Measurements from ENCODE around the gene MED16. TPM values are rescaled to one million over a fixed set of nuclear protein-coding genes. Genes with fewer than 3 reads are reported as not detected.
A peak's percentile ranks its signal among the peaks of the same experiment; 100 is the strongest.

Gene MED16
- total and polyA plus RNA-seq, 2 of the 4 experiments (the other 2 are of a cell fraction) = 8.1 to 40.2 TPM

DNA sequence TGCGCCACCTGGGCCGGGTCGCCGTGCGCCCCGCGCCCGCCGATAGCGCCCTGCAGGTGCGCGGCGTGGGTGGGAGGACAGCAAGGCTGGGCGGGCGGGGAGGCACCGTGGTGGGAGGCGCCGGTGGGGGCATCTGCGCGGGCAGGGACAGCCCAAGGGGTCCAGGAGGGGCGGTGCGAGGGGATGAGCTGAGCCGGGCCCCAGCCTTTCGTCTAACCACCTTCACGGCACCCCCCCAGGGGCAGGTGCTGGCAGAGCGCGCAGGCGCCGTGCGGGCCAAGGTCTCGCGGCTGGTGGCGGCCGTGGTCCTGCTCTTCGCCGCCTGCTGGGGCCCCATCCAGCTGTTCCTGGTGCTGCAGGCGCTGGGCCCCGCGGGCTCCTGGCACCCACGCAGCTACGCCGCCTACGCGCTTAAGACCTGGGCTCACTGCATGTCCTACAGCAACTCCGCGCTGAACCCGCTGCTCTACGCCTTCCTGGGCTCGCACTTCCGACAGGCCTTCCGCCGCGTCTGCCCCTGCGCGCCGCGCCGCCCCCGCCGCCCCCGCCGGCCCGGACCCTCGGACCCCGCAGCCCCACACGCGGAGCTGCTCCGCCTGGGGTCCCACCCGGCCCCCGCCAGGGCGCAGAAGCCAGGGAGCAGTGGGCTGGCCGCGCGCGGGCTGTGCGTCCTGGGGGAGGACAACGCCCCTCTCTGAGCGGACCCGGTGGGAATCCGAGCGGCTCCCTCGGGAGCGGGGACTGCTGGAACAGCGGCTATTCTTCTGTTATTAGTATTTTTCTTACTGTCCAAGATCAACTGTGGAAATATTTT, 27.3 kb upstream of the MED16 start (continued):
- TF ChIP-seq CEBPB (IDR thresholded peaks at IDR 0.05; ENCODE audit: low read depth, low read length) = no peak

DNA sequence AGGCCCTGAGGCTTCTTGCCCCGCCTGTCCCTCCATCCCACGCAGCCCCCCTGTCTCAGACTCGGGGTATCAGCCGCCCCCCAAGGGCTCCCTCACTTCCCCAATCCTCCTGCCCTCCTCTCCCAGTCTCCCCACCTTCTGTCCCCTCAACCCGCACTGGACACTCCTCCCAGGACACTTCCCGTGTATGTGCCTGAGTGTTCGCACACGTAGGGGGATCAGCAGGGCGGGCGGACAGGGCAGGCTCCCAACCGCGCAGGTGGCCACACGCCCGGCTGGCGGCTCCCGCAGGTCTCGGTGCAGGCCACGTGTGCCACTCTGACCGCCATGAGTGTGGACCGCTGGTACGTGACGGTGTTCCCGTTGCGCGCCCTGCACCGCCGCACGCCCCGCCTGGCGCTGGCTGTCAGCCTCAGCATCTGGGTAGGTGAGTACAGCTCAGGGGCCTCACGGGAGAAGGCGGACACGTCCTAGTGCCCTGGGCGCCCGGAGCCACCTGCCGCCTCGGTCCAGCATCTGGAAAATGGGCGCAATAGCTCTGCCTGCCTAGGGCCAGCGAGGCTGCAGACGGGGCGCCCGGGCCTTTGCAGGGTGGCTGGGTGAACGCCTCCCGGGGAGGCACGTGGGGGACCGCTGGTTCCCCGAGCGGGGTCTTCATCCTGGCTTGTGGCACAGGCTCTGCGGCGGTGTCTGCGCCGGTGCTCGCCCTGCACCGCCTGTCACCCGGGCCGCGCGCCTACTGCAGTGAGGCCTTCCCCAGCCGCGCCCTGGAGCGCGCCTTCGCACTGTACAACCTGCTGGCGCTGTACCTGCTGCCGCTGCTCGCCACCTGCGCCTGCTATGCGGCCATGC, 26.4 kb upstream of the MED16 start:
- H2BK15ac ChIP-seq (ENCODE audit: low read depth, low read length) = no peak overlapping the region
- dilution Hi-C loops (cut with HindIII; ENCODE audit: low sequenced_read_pairs, unreplicated experiment) = no loop called here
- peaks cover 38% of the 10 kb centered on the region for H3K27me3 ChIP-seq (ENCODE audit: control insufficient read depth, insufficient read depth, low read length)
- no peak overlapping the region for H3K14ac ChIP-seq (replicated peaks; ENCODE audit: low read depth, low read length)
- BruUV-seq (replicated peaks) = no TSS peak
- H3K9me3 ChIP-seq (ENCODE audit: control insufficient read depth, insufficient read depth, low read length) = no peaks in the 10 kb centered on the region
- no peak for ATAC-seq (ENCODE audit: low read depth)
- no peak overlapping the region for H3K27ac ChIP-seq (ENCODE audit: insufficient read depth, low read length)
- 0 out of 4 replicates have a peak, but pooled peaks cover 0 to 5% of the 10 kb centered on the region in 2 experiments for H3K79me1 ChIP-seq (ENCODE audit: low read depth in 1 of 2, low read length in 2 of 2)
- intact Hi-C loops (cut with micrococcal nuclease) = loop anchor here (2.0 kb wide), 2 partner anchors 63 to 255 kb away; no protein-coding TSS in a partner anchor
- H3K4me1 ChIP-seq (ENCODE audit: control insufficient read depth, insufficient read depth, low read length) = peaks cover 6% of the 10 kb centered on the region
- no peak overlapping the region for H3K56ac ChIP-seq (ENCODE audit: extremely low read depth, insufficient read depth, low read length)
- POLR2A ChIA-PET (ENCODE audit: unreplicated experiment) = no interaction called here
- H3K23ac ChIP-seq (ENCODE audit: low read depth, low read length) = no peak overlapping the region
- no peaks in the 10 kb centered on the region for H3K9me1 ChIP-seq (ENCODE audit: insufficient read depth, low read length)
- WGBS, 2 experiments (ENCODE audit: extremely low coverage in 2 of 2, insufficient read length in 1 of 2) = 6% methylated on average over 44 of the region's 68 CpGs; no CpG with 5 or more reads in 1 of the 2 experiments
- H2AFZ ChIP-seq (replicated peaks; ENCODE audit: low read length, poor library complexity) = peak overlapping the region; percentile 51
- no peaks in the 10 kb centered on the region for H4K20me1 ChIP-seq (ENCODE audit: insufficient read depth, low read length)
- no peak overlapping the region for H4K5ac ChIP-seq (ENCODE audit: low read depth, low read length)
- H3K9ac ChIP-seq (ENCODE audit: low read depth, low read length) = no peak overlapping the region
- H2AK9ac ChIP-seq (replicated peaks; ENCODE audit: low read depth, low read length, poor library complexity) = no peak overlapping the region
- H3K4me3 ChIP-seq (ENCODE audit: insufficient read depth, low read depth, low read length) = no peak overlapping the region
- in situ Hi-C loops (cut with MboI; ENCODE audit: low sequenced_read_pairs) = loop anchor here (5.0 kb wide), 2 partner anchors 63 to 142 kb away; partner anchors contain the start of gene WDR18
- DNase-seq = no peak
- no peak overlapping the region for H3K18ac ChIP-seq (ENCODE audit: low read depth, low read length)
- no peak overlapping the region for H2BK20ac ChIP-seq (ENCODE audit: low read depth, low read length)
- no peak overlapping the region for H2AK5ac ChIP-seq (ENCODE audit: low read depth, low read length)
- H3K36me3 ChIP-seq (ENCODE audit: control insufficient read depth, insufficient read depth, low read length) = no peaks in the 10 kb centered on the region
- CTCF ChIA-PET = no interaction called here
- H2BK120ac ChIP-seq (ENCODE audit: low read depth, low read length) = no peak overlapping the region
- no peak overlapping the region for H4K8ac ChIP-seq (ENCODE audit: low read depth in 2 of 2, low read length in 2 of 2)
- no peak overlapping the region for H4K91ac ChIP-seq (ENCODE audit: insufficient read depth, low read depth, low read length)
- no peak overlapping the region for H2BK5ac ChIP-seq (ENCODE audit: low read depth, low read length, poor library complexity, severe bottlenecking)
- H3K4me2 ChIP-seq (ENCODE audit: low read depth, low read length) = no peak overlapping the region
- no peak overlapping the region for H3K4ac ChIP-seq (ENCODE audit: low read depth, low read length)
- TF ChIP-seq MAFK (IDR thresholded peaks at IDR 0.05; ENCODE audit: low read depth, low read length) (no peak), CEBPB (IDR thresholded peaks at IDR 0.05; ENCODE audit: low read depth, low read length) (no peak)

All from IMR-90 (cell line).